Activated T-cell treated with anti-CD3 and anti-CD28 coated beads for 4 hours (primary cell): ENCODE measurements around the gene GNL2.

Experiments
- DNase-seq: peaks from one replicate; pipeline ENCODE4 v3.0.0-alpha.2; 2020

The GNL2 gene

DNA sequence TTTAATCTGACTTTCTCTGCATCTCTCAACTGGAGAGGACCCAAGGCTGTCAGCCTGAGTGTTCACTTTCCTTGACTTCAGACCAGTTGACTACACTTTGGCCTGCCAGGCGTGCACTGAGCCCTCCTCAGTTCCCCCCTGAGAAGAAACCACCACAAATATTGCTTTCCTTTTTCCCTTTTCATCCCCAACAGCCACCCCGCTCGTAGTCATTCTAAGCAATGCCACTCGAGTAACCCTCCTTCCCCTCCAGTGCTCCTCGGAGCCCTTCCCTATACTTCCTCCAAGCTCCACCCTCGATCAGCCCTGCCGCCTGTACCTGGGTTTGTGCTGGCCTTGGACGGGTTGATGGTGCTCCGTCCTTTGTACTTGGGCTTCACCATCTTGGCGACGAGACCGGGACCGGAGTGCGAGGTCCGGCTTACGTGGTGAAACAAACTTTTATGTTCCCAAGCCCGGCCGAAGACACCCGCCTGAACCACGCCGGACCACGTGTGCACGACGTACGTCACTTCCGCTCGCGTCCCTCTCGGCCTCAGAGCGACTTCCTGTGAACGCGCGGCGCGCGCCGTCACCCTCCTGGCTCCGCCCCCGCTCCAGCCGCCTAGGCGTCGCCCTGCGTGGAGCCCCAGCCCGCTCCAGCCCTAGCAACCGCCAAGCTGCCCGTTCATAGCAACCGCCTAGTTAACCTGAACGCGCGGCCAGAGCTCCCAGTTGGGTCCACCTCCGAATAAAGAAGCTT lies at the start of gene GNL2:
Gene GNL2, minus strand, starts transcription at position 498 of the 742 bp plus-strand sequence. Its CDS starts 115 bp downstream, at position 383.
- peak; percentile 91 for DNase-seq

DNA sequence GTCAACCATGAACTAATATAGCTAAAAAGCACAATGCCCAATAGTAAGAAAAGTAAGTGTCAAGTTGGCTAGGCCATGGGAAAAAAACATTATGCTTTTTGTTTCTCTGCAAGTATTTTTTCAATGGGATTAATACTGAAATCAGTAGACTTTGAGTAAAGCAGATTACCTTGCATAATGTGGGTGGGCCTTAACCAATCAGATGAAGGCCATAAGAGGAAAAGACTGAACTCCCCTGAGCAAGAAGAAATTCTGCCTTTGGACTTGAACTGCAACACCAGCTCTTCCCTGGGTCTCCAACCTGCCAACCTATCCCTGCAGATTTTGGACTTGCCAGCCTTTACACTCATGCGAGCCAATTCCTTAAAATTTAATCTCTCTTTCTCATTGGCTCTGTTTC lies 45.3 kb upstream of the GNL2 start:
- no peak for DNase-seq

DNA sequence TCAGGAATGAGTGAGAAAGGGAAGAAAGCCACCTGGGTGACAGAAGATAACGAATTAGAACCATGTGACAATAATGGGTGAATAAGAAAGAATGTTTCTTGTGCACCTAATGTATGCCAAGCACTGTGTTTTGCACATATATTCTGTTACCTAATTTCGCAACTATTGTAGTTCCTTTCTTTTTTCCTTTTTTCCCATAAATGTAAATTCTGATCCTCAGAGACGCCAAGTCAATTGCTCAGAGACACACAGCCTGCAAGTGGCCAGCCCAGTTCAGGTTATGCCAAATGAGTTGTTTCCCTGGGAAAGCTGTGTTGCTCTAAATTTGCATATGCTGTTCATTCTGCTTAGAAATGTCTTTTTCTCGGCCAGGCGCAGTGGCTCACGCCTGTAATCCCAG lies 40.7 kb upstream of the GNL2 start:
- no peak for DNase-seq

DNA sequence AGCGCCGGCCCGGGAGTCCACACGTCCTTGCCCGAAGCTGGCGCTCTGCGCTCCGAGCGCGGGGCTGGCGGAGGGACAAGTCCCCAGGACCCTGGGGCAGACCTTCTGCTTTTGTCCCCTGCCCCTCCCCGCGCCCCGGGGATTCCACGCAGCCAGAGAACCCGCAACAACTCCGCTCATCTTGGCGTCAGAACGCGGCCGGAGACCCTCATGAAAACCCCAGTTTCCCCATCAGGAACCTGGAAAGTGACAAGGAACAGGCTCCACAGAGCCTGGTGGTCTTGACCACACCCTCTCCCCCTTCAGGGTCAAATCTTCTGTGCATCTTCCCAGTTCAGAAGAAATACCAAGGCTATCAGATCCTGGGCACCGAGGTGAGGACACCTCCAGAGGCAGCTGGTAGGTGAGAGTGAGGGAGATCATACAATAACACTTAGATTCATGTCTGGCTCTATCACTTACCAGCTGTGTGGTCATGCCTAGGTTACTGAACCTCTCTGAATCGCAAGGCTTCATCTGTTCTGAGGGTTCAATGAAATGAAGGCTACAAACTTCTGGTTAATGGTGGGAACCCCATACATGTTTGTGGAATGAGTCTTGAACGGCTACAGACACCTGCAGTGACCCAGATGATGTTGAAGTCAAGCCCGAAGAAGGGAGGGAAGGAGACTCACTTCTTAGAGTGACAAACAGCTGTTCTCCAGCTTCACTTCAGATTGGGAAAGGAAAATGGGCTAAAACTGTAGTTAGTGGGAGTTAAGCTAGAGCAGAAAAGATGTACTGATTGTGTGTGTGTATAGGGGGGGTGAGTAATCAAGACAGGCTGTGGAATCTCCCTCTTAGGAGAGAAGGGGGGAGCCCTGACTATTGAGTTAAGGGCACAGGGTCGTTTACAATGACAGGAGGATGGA lies 39.5 kb upstream of the GNL2 start:
- no peak for DNase-seq

DNA sequence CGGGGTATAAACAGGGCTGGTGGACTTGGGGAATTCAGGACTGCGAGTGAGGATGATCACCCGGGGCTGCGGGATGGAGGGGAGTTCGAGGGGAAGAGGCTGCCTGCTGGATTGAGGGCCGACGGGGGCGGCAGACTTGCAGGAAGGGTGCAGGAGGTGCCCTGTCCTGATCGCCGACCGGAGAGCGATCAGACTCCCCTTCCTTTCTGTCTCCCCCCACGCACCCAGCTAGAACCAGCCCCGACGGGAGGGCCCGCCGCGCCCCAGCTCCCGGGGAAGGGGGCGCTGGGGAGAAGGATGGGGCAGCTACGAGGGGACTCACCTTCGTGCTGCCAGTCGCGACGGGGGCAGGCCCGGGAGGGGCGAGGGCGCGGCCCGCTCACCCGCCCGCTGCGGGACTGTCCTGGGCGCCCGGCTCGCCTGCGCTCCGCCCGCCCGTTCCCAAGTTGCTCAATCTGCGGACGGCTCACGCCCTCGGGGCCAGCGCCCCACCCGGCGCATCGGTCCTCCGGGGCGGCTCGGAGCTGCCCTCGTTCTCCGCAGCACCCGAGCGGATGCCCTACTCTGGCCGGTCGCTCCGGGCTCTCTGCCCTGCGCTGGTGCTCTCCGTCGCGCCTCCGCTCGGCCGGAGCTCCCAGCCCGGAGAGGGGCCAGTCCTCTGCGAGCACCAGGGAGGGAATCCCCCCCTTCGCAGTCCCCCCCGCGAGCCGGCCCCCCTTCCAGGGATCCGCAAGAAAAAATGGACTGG lies 38.7 kb upstream of the GNL2 start, which contains the start of gene RSPO1:
Gene RSPO1, minus strand, starts transcription at position 649 of the 748 bp plus-strand sequence. CDS start 5,231 bp downstream, outside the sequence.
- no peak for DNase-seq

DNA sequence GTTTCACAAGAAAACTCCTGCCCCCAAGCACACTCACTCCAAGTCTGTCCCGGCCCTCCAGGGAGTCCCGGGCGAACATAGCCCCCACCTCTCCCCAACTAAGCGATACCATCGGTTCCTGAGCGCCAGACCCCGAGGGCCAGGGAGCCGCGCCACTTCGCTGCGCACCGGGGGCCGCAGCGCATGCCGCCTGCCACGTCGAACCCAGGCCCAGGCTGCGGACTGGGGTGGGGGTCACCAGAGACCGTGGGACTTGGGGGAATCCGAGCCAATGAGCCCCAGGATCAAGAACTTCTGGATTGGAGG lies 38.2 kb upstream of the GNL2 start:
- no peak for DNase-seq

DNA sequence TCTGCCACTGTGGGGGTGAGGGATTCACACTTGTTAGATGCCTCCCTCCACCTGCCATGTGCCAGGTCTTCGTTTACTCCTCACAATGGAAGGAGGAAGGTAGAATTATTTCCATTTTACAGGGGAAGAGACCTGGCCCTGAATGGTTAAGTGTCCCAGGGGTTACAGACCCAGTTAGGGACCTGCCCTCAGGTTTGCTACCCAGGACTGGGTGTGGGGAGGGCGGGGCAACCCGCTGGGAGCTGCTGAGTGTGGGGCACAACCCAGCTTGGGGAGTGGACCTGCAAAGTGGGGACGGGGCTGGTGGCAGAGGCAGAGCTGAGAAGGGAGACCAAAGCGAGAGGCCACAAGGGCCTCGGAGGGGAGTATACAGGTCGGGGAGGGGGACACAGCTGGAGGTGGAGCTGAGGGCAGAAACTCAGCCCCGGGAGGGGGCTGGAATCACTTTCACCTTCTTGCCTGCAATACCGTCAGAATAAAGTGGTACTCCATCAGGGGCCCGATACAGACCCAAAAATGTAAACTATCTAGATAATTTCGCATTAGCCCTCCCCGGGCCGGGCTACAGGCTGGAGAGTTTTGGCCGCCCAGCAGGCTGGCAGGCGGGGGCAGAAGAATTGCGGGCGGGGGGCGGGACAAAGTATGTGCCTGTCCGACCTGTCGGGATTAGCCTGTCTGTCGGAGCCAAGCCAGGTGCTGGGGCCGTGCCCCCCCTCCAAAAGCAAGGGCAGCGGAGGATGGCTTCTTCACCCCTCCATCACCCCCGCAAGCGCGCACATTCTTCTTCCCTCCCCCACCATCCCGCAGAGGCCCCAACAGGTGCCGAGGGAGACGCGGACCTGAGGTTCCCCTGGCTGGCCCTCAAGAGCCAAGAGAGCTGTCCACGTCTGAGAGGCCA lies 37.6 kb upstream of the GNL2 start:
- no peak for DNase-seq

DNA sequence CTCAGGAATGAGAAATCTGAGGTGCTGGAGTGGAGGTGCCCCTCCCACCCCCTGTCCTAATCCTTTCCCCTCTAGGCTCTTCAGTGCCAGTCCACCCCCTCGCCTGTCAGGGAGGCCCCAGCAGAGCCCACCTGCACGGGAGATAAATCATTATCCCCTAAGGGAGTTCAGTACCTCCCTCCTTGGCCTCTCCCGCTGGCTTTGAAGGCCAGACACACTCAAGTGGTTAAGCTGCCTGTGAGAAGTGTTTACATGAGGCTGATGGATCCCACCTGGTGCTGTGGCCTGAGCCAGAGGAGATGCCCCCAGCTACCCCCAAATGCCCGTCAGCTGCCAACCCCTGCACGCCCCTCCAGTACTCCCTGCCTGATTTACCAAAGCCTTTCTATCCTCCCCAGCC lies 35.3 kb upstream of the GNL2 start:
- no peak for DNase-seq

DNA sequence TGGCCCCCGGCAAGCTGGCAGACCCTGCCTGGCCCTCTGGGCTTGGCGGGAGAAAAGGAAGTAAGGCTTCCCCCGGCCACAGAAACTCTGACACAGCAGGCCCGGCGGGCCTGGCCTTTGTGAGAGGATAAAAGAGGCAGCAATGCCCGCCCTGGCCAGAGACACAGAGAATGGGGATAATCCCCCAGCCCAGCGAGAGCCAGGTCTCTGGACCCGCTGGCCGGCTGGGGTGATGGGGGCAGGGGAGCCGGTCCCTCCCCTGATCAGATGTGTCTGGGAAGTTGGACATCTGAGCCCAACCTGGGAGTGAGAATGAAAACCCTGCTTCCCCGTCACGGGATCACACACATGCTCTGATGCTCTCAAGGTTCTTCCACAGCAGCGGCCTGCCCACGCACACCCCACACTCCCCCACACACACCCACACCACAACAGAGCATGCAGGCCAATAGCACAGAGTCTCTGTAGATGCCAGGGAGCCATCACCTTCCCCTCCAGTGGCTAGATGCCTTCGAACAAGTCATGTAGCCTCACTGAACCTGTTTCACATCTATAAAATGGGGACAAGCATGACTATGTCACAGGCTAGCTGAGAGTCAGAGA lies 34.8 kb upstream of the GNL2 start:
- no peak for DNase-seq

DNA sequence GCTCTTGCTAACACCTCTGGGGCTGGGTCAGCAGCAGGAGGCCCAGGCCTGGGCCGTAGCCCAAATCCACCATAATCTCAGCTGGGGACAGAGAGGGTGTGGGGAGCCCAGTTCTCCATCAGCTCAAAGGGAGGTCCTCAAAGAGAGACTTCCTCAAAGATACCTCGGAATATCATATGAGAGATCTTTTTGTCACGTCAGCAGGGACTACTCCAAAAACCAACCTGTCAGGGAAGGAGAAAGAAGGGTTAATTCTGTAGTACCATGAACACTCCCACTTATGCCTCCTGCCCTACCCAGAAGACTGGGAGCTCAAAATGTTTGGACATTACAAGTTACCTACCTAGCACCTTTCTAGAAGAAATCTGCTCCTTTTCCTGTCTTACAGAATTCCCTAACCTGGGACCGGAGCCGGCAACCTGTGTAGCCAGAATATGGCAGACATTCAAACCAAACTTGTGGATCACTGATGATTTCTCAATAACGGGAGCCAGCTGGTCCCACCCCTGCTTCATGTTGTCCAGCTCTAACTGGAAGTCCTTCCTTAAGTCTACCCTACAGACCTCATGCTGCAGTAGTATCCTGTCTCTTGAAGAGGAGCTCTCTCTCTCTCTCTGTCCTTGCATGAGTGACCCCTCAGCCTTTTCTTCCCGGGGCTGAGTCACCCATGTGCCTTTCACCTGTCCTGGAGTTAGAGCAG lies 34.1 kb upstream of the GNL2 start:
- no peak for DNase-seq

DNA sequence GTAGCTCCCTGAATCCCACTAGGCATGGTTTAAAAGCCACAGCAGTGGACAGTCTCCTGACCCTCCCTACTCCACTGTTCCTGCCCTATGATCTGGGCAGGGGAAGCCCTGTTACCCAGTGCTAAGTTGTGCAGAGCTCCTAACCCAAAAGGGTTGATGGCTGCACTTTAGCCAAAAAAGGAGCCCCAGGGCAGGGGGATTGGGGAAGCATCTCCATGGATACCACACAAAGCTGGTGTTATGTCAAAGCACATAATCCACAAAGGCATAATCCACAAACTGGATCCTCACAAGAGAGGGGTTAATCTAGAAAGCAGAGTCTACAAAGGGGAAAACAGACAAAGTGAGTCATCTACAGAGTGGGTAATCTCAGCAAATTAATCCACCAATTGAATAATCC lies 33.3 kb upstream of the GNL2 start:
- no peak for DNase-seq

DNA sequence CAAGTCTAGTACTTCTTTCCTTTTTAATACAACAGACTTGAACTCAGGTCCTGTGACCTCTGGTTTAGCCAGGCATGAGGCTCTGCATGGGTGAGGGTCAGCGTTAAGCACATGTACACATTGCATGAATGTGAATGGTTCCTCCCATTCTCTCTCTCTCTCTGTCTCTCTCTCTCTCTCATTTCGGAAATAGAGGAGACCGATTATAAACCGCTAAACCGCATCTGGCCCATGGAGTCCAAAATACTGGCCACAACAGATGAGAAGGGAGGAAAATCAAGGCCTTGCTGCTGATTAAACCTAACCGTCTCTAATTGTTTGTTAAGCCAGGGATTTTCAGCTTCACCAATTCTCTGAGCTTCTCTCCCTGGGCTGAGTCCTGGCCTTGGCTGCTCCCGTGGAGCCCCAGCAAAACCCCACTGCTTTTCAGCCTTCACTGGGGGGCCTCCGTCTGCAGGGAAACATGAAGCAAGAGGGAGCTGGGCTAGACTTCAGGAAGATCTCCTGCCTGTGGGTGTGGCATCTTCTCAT lies 32.4 kb upstream of the GNL2 start:
- no peak for DNase-seq

DNA sequence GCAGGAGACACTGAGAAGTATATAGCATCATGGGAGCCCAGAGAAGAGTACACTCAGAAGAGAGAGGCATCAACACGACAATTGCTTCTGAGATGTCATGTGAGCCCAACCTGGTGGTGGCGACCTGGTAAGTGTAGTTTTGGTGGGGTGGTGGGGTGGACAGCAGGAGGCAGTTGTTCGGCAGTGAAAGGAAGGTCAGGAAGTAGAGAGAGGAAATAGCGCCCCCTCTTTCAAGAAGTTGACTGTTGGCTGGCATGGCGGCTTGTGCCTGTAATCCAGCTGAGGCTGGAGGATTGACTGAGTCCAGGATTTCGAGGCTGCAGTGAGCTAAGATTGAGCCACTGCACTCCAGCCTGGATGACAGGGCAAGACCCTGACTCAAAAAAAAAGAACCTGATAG lies 26.4 kb upstream of the GNL2 start:
- no peak for DNase-seq

DNA sequence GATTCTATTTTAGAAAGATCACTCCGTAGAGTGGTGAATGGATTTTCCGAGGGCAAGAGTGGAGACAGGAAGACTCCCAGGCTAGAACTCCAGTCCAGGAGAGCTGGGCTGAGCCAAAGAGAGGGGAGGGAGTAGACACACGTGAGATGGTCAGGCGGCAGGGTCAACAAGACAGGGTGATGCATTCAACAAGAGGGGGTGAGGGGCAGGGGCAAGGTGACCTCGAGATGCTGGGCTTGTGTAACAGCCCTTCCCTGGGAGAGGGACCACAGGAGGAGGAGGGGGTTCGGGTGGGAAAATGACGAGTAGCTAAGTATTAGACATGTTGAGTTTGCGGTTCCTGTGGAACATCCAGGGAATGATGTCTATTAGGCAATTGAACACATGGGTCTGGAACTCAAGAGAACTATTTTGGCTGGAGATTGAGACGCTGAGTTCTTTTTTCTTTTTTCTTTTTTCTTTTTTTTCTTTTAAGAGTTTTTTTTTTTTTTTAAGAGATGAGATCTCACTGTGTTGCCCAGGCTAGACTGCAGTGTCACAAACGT lies 25.7 kb upstream of the GNL2 start:
- no peak for DNase-seq

DNA sequence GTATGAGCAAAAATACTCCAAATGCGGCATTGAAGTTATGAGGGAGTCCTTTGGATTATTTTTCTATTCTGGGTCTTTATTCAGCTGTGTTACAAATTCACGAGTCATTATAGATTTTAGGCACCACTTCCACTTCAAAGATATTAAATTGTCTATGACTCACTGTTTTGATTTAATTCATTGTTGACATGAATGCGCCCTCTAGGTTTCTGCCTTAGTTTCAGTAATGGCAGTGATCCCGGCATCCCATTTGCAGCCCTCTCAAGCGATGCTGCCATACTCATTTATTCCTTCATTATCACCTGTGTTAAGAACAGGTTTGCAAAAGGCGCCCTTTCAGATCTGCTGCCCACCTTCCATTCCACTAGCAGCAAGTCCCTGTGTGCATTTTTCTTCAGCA lies 25.0 kb upstream of the GNL2 start:
- DNase-seq = no peak

DNA sequence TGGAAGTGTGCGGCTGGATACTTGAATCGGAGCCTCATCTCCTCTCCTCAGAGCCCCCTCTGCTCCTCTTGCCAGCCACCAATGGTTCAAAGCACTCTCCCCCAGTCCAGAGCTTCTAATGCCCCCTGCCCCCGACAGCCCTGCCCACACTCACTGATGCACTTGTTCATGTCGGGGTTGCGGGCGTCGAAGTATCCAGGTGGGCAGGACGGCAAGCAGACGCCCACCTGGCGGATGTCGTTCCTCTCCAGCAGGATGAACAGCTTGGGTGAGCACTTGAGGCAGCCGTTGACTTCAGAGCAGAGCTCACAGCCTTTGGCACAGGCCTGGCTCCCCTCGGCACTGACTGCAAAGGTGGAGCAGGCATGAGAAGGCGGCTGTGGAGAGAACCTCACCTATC lies 20.6 kb upstream of the GNL2 start:
- no peak for DNase-seq

DNA sequence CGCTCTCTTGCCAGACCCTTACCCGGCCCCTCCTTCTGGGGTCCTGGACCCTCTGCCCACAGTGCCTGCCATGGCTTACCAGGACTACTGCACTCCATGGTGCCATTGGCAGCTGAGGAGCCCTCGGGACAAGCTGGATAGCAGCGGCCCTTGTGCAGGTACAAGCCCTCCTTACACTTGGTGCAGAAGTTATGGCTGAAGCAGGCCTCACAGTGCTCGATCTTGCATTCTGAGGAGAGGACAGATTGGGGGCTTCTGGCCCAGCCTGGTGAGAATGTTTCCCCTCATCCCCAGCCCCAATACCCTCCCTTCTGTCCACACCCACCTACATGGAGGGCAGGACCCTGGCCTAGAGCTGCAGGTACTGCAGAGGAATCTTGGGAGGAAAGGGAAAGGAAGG lies 18.4 kb upstream of the GNL2 start:
- DNase-seq = no peak

DNA sequence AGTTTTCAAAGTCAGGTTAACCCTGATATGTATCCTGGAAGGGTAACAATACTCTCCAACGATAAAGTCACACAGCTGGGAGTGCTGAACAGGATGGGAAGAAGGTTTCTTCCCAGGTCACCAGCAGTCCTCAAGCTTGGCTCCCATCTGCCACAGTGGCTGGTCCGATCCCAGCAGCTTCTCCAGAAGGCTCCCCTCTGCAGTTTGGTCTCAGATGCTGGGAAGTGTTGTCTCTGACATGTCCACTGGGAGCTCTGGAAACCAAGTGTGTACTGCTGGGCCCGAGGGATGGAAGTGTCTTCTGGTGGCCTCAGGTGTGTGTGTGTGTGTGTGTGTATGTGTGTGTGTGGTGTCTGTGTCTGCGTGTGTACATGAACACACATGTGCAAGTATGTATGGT lies 16.4 kb upstream of the GNL2 start:
- DNase-seq = no peak

DNA sequence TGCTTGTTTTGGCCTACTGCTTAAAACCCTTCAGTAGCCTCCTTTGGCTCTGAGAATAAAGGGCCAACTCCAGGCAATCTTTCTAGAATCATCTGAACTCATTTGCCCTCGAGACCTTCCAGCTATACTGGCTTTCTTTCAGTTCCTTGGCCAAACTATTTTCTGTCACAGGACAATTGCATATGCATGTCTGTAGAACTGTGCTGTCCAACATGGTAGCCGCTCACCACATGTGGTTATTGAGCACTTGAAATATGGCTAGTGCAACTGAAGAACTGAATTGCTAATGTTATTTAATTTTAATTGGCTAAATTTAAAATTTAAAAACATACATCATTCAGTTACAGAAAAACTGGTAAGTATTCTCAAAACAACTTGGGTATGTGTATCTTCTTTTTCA lies 14.3 kb upstream of the GNL2 start:
- DNase-seq = no peak

DNA sequence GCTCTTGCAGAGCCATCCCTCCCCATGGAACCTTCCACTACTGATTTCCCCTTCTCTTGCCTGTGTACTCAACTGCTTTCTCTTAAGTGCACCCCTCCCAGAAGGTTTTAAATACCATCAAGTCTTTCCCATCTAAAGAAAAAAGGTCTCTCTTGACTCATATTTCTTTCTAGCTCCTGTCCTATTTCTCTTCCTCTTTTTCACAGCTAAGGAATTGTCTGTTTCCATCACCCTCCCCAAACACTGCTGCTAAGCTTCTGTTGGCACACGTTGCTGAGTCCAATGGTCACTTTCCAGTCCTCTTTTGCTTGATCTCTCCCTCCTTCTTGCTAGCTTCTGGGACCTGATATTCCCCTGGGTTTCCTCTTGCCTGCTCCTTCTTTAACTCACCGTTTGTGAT lies 13.3 kb upstream of the GNL2 start:
- no peak for DNase-seq
